Neural cell (in vitro differentiated cells): ENCODE measurements around the gene GLCE. TPM values are rescaled to one million over a fixed set of nuclear protein-coding genes. Genes with fewer than 3 reads are reported as not detected.

Experiments
- H2AFZ ChIP-seq: fragments of 200-600, 300-800 bp; sonication (generic), shearing (Covaris generic); 2 replicates; pipeline ENCODE4 v1.6.0; 2014; ENCODE audit warnings: low read depth, mild to moderate bottlenecking, antibody characterized with exemption, low read length, moderate library complexity
- H3F3A ChIP-seq: fragments of 200-600 bp; shearing (Covaris generic); 2 replicates; pipeline ENCODE4 v1.6.1; 2016; ENCODE audit warnings: mild to moderate bottlenecking, moderate library complexity, mixed read lengths, antibody characterized with exemption, low read length; ENCODE audit not compliant: insufficient read depth, poor library complexity, severe bottlenecking
- H3K27ac ChIP-seq: fragments of 200-600, 300-800 bp; sonication (generic), shearing (Covaris generic); 2 replicates; pipeline ENCODE4 v1.5.1; 2014; ENCODE audit warnings: mild to moderate bottlenecking, low read length, moderate library complexity
- H3K27me3 ChIP-seq: fragments of 300-800, 200-600 bp; sonication (generic), shearing (Covaris generic); 2 replicates; pipeline ENCODE4 v1.6.0; 2014; ENCODE audit warnings: mild to moderate bottlenecking, low read depth, low read length, moderate library complexity; ENCODE audit not compliant: insufficient read depth
- H3K36me3 ChIP-seq: fragments of 300-800, 200-600 bp; sonication (generic), shearing (Covaris generic); 2 replicates; pipeline ENCODE4 v1.5.1; 2014; ENCODE audit warnings: mild to moderate bottlenecking, antibody characterized with exemption, low read length, moderate library complexity; ENCODE audit not compliant: insufficient read depth
- H3K4me2 ChIP-seq: fragments of 300-800, 200-600 bp; sonication (generic), shearing (Covaris generic); 2 replicates; pipeline ENCODE4 v1.6.0; 2014; ENCODE audit warnings: mild to moderate bottlenecking, low read length
- H3K4me3 ChIP-seq: fragments of 300-800, 200-600 bp; sonication (generic), shearing (Covaris generic); 2 replicates; pipeline ENCODE4 v1.5.1; 2014; ENCODE audit warnings: mild to moderate bottlenecking, low read length, moderate library complexity
- H3K79me2 ChIP-seq: fragments of 200-600 bp; shearing (Covaris generic); replicated peaks from 2 replicates; pipeline ENCODE4 v1.6.0; 2014; ENCODE audit warnings: mild to moderate bottlenecking, low read length, moderate library complexity; ENCODE audit not compliant: insufficient read depth
- H3K9ac ChIP-seq: fragments of 300-800, 200-600 bp; sonication (generic), shearing (Covaris generic); 2 replicates; pipeline ENCODE4 v1.6.1; 2016; ENCODE audit warnings: mild to moderate bottlenecking, low read length, mixed read lengths
- H3K9me2 ChIP-seq: fragments of 200-600 bp; shearing (Covaris generic); 2 replicates; pipeline ENCODE4 v1.6.1; 2016; ENCODE audit warnings: mild to moderate bottlenecking, low read length, mixed read lengths; ENCODE audit not compliant: insufficient read depth
- H3K9me3 ChIP-seq: fragments of 200-600, 300-800 bp; sonication (generic), shearing (Covaris generic); 2 replicates; pipeline ENCODE4 v1.6.1; 2016; ENCODE audit warnings: mild to moderate bottlenecking, mixed run types, low read length, moderate library complexity, mixed read lengths
- H4K20me1 ChIP-seq: fragments of 200-600 bp; shearing (Covaris generic); 2 replicates; pipeline ENCODE4 v1.6.1; 2016; ENCODE audit warnings: mild to moderate bottlenecking, mixed run types; ENCODE audit not compliant: insufficient read depth
- CTCF ChIP-seq: fragments of 450-650 bp; IDR thresholded peaks from 2 replicates; pipeline ENCODE4 v1.5.1; 2014; ENCODE audit warnings: antibody characterized with exemption, mild to moderate bottlenecking, moderate library complexity; ENCODE audit not compliant: poor library complexity, severe bottlenecking
- EP300 ChIP-seq: fragments of 450-650 bp; conservative IDR thresholded peaks from 2 replicates; pipeline ENCODE4 v1.6.1; 2014; ENCODE audit warnings: antibody characterized with exemption, mild to moderate bottlenecking, moderate library complexity; ENCODE audit not compliant: poor library complexity, severe bottlenecking
- EZH2 ChIP-seq: fragments of 200-600, 300-800 bp; shearing (Covaris generic), sonication (generic); IDR thresholded peaks from 2 replicates; pipeline ENCODE4 v1.6.1; 2014; ENCODE audit warnings: antibody characterized with exemption, low read length, borderline replicate concordance, mild to moderate bottlenecking; ENCODE audit not compliant: insufficient read depth, poor library complexity, severe bottlenecking
- MXI1 ChIP-seq: fragments of 450-650 bp; conservative IDR thresholded peaks from 2 replicates; pipeline ENCODE4 v1.6.1; 2014; ENCODE audit warnings: antibody characterized with exemption, mild to moderate bottlenecking; ENCODE audit not compliant: poor library complexity, severe bottlenecking
- POLR2AphosphoS5 ChIP-seq: IDR thresholded peaks from 2 replicates; pipeline ENCODE4 v1.6.1; 2012
- RAD21 ChIP-seq: fragments of 450-650 bp; conservative IDR thresholded peaks from 2 replicates; pipeline ENCODE4 v1.6.1; 2014; ENCODE audit warnings: antibody characterized with exemption, mild to moderate bottlenecking, moderate library complexity
- REST ChIP-seq: IDR thresholded peaks from 2 replicates; pipeline ENCODE4 v1.6.1; 2012; ENCODE audit warnings: borderline replicate concordance
- SMC3 ChIP-seq: fragments of 450-650 bp; conservative IDR thresholded peaks from 2 replicates; pipeline ENCODE4 v1.6.1; 2014; ENCODE audit warnings: antibody characterized with exemption, mild to moderate bottlenecking, moderate library complexity; ENCODE audit not compliant: poor library complexity
- TAF1 ChIP-seq: IDR thresholded peaks from 2 replicates; pipeline ENCODE4 v1.6.1; 2012; ENCODE audit warnings: low read depth
- polyA plus RNA-seq: library from polyadenylated mRNA; depleted of rRNA; stranded (reverse); fragments of >200 nt; gene quantifications from 2 replicates; pipeline ENCODE4 v1.2.3, GENCODE V29; 2014

The GLCE gene
- polyA plus RNA-seq, 1 donor from 2014 or later, result 31.5 TPM

- Histone ChIP-seq H3K9me2 (no peaks in the 10 kb centered on the region), H2AFZ (no peak overlapping the region), H3K4me3 (no peak overlapping the region), H3F3A (no peaks in the 10 kb centered on the region), H3K4me2 (no peak overlapping the region), H3K36me3 (no peaks in the 10 kb centered on the region), H3K9ac (no peak overlapping the region), H3K79me2 (no peaks in the 10 kb centered on the region), H4K20me1 (no peaks in the 10 kb centered on the region), H3K27ac (no peak overlapping the region), H3K9me3 (no peaks in the 10 kb centered on the region), H3K27me3 (no peaks in the 10 kb centered on the region)
- TF ChIP-seq REST (no peak), TAF1 (no peak)
Observed at GRCh38 chr15:69170597-69170996, 10.2 kb downstream of the GLCE start.

- no peak overlapping the region for H3K27ac ChIP-seq
- H3K27me3 ChIP-seq, result no peaks in the 10 kb centered on the region
- no peak overlapping the region for H3K4me3 ChIP-seq
- H3K36me3 ChIP-seq, result no peaks in the 10 kb centered on the region
- H3F3A ChIP-seq, result no peaks in the 10 kb centered on the region
- no peak overlapping the region for H3K9ac ChIP-seq
- no peak overlapping the region for H2AFZ ChIP-seq
- H3K79me2 ChIP-seq, result no peaks in the 10 kb centered on the region
- no peak overlapping the region for H3K4me2 ChIP-seq
- H3K9me2 ChIP-seq, result no peaks in the 10 kb centered on the region
- no peak for TF ChIP-seq EP300
- TF ChIP-seq EZH2, result no peak
- no peak for TF ChIP-seq TAF1
- TF ChIP-seq MXI1, result no peak
- no peak for TF ChIP-seq RAD21
- TF ChIP-seq CTCF, result no peak
- TF ChIP-seq REST, result no peak
- no peak for TF ChIP-seq SMC3
- no peak for TF ChIP-seq POLR2AphosphoS5
- H3K9me3 ChIP-seq, result no peaks in the 10 kb centered on the region
- no peaks in the 10 kb centered on the region for H4K20me1 ChIP-seq
Observed at GRCh38 chr15:69172847-69173246, 12.4 kb downstream of the GLCE start.
